GM12872 (cell line): Measurements from ENCODE around the gene SH3D19.

Source experiments
- TF ChIP-seq, protein P1 (sequence below): IDR thresholded peaks from 3 replicates; pipeline ENCODE4 v1.5.1; 2011; ENCODE audit warnings: low read depth, mild to moderate bottlenecking, low read length, moderate library complexity; ENCODE audit not compliant: insufficient read depth

SH3D19 gene

DNA sequence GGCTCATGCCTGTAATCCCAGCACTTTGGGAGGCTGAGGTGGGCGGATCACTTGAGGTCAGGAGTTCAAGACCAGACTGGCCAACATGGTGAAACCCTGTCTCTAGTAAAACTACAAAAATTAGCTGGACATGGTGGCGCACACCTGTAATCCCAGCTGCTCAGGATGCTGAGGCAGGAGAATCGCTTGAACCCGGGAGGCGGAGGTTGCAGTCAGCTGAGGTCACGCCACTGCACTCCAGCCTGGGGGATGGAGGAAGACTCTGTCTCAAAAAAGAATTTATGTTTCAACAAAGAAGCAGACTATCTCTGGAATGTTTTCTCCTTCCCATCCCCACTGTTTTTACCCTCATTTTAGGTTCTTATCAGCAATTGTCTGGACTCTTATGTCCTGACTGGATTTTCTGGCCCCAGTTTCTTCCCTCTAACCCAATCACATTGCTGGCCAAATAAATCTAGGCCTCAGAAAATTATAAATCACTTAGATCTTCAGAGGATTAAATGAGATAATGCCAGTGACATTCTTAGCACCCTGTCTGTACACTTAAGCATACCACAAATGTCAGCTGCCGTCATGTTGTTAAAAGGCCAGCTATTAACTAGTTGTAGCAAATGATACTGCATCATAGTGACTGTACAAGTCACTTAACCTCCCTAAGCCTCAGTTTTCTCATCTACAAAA is 93.3 kb downstream of the SH3D19 start:
- TF ChIP-seq, protein P1, sequence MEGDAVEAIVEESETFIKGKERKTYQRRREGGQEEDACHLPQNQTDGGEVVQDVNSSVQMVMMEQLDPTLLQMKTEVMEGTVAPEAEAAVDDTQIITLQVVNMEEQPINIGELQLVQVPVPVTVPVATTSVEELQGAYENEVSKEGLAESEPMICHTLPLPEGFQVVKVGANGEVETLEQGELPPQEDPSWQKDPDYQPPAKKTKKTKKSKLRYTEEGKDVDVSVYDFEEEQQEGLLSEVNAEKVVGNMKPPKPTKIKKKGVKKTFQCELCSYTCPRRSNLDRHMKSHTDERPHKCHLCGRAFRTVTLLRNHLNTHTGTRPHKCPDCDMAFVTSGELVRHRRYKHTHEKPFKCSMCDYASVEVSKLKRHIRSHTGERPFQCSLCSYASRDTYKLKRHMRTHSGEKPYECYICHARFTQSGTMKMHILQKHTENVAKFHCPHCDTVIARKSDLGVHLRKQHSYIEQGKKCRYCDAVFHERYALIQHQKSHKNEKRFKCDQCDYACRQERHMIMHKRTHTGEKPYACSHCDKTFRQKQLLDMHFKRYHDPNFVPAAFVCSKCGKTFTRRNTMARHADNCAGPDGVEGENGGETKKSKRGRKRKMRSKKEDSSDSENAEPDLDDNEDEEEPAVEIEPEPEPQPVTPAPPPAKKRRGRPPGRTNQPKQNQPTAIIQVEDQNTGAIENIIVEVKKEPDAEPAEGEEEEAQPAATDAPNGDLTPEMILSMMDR, result no peak

DNA sequence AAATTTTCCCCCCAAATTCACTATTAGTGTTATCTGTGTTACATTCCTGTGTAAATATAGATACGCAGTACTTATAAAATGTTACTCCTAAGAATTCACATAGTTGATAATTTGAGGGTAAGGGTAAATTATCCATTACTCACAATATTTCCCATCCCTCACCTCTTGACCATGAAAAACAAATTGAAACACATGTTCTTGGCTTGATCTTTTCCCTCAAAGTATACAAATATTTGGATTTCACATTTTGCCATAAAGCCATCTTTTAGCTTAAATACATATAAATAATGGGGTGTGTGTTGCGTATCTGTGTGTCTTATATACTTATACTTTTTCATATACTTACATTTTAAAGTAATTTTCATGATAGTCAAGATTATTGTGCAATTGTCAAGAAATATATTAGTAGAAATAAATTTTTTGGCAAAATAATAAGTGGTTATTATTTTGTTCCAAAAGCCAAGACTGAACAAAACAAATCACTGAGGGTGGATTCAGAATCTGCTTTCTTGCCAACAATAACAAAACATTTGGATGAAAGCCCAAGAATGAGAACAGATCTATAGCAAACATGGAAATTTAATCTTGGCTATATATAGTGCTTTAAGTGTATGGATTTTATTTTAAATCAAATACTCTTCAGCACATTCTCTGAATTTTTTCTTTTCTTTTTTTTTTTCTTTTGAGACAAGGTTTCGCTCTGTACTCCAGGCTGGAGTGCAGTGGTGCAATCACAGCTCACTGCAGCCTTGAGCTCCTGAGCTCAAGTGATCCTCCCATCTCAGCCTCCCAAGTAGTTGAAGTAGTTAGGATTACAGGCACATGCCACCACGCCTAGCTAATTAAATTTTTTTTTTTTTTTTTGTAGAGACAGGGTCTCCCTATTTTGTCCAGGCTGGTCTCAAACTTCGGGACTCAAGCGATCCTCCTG is 97.0 kb downstream of the SH3D19 start:
- TF ChIP-seq, protein P1, result no peak

DNA sequence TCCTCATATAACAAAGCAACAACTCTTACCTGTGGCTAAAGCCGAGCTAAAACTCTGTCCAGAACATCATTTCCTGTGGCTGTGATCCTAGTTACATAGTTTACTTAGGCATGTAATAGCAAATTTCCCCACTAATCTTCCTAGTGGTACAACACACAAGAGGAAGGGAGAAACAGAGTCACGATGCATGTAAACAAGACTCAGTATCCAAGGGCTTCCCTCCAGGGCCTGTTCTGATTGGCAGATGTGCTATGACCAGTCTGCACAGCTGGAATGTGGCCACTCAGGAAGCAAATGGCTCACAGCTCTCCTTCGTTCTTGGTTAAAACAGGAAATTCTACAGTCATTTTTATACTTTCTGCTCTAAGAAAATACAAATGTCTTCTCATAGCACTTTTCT is 97.7 kb downstream of the SH3D19 start:
- TF ChIP-seq, protein P1, result no peak

DNA sequence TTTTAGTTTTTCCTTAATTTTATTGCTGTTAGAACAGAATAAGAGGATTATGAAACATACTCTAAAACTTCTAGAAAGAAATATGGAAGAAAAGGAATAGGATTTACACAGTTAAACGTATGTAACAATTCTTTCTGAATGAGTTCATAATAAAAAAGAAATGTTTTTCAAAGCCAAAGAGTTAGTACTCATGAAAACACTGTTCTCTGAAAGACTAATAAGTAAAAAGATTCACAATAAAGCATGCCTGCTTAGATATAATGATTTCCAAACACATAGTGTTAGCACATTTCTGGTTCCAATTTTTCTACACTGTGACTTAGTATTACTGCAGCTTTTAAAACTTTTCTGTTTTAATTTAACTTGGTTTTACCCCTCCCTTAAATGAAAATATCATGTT is 98.2 kb downstream of the SH3D19 start:
- TF ChIP-seq, protein P1, result no peak

DNA sequence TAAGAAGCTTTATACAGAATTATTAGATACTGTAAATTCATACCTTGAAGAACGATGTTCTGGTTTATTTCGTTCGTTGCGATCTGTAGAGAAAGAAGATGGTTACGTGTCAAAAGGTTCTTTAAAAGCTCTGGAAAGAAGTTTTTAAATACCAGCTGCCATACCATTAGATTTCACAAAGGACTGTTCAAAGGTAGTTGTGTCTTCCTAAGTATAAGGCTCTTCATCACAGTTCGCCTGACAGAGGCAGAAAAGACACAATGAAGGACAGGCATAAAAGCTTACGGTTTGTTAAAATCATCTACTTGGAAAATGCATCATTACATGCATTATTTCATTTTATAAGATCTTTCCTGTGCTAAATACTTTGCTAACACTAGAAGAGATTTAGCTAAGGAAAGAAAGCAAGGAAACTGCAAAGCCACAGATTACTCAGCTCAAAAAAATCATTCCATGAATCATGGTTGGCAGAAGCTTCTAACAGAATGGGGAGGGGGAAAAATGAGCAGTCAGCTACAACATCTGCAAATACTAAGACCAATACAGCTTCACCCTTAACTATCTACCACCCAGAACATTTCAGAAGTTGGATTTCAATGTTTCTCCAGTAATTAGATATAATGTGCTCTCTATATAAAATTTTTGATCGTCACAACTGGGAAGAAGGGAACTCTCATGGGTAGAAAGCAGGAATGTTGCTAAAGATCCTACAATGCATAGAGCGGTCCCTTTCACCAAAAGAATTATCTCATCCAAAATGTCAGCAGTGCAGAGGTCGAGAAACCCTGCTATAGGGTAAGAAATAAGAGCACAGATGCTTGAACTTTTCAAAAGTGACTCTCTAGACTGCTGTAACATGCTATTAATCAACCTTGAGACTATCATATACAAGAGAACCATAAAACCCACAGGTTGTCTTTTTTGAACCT is 99.1 kb downstream of the SH3D19 start:
- TF ChIP-seq, protein P1, result no peak

DNA sequence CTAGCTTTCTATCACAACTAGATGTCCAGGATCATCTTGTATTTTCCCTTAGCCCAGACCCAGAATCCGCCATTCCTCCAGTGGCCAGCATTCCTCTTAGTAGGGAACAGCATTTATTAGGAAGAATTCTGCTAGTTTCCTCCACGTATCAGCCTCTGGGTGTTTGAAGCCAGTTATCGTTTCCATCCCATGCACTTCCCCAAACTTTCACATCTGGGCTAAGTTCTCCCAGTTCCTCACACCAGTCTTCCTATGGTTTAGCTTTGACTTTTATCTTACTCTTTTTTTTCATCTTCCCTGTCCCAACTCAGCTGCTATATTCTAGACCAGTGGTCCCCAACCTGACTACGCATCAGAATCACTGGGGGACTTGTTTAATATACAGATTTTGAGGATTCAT is 101.9 kb downstream of the SH3D19 start:
- TF ChIP-seq, protein P1, result no peak
